T-helper 1 cell (primary cell): ENCODE data around the gene NCEH1.

Experiments used
- DNase-seq, 5 donors: peaks; one replicate each; pipeline ENCODE4 v3.0.0-alpha.2; 2012 to 2020

The NCEH1 gene

GRCh38 chr3:172643506-172644179 is 67.2 kb downstream of the NCEH1 start:
- no peak for DNase-seq

DNA sequence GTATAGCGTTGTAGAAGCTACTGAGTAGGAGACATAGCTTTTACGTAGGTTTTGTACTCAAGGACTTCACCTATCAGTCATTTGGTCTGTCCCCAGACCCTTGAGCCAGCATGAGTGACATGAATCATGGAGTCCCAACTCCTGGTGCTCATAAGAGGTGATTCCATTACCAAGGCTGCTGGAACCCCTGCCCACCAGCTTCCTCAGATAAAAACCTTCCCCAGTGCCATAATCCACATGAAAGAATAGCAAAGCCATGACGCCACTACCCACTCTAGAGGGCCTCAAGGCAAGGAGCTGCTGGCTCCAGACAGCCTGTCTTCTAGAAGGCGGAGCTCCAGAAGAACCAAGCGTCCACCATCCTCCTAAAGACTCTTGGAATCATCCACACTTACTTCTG is 69.6 kb downstream of the NCEH1 start:
- no peak for DNase-seq

DNA sequence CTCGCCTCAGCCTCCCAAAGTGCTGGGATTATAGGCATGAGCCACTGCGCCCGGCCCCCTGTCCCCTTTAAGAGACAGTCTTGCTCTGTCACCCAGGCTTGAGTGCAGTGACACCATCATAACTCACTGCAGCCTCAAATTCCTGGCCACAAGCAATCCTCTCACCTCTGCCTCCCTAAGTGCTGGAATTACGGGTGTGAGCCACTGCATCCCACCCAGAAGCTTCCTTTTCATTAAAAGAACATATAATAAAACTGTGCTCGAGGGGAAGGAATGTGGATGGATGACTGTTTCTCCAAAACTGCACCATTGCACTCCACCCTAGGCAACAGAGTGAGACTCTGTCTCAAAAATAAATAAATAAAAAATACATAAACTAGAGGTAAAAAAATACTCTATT is 70.1 kb downstream of the NCEH1 start:
- DNase-seq: no peak

DNA sequence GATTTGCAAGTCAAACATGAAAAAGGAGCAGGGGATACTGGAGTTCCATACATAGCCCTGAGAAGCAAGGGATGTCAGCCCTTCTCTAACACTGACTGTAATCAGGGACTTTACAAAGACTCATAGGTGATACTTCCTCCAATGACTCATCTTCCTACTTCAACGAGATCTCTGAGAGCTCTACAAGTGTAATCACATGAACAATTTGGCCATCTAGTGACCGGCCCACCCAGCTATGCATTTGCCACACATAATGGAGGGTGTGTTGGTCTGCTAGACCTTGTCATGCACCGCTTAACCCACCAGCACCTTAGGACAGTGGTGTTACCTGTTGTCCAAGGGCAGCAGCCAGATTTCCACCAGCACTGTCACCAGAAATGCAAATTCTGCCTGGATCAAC is 75.3 kb downstream of the NCEH1 start:
- peak in 1 of 5 donors; percentile 56 for DNase-seq

- no peak for DNase-seq
Observed at GRCh38 chr3:172634948-172635347, 75.9 kb downstream of the NCEH1 start.

- DNase-seq: no peak
Observed at GRCh38 chr3:172630316-172630715, 80.6 kb downstream of the NCEH1 start.

- no peak for DNase-seq
Observed at GRCh38 chr3:172629470-172629869, 81.4 kb downstream of the NCEH1 start.

DNA sequence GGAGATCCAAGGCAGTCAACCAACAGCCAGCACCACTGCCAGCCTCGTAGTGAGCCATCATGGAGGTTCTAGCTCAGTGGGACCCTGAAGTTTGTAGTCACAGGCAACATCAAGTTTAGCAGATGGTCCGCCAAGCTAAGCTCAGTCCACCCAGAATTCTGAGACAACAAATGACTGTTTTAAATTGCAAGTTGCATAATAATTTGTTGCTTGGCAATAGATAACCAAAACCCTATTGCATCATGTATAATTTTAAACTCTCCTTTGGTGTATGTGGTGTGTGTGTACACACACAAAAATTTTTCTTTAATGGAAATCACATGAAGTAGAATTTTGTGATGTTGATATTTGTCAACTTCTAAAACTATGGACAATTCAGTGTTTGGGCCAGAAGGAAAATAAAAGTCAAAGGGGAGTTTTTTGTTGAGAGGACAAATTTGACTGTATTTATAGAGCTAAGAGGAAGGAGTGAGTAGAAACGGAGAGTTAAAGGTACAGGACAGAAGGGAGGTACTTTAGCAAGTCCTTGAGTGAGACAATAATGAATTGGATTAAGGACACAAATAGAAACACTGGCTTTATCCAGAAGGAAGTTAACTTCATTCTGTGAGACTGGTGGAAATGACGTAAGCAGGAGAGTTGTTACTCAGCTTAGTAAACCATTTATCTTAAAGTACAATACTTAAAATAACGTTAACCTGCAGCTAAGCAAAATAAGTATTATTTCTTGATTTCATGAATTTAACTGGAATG is 83.6 kb downstream of the NCEH1 start:
- no peak for DNase-seq

DNA sequence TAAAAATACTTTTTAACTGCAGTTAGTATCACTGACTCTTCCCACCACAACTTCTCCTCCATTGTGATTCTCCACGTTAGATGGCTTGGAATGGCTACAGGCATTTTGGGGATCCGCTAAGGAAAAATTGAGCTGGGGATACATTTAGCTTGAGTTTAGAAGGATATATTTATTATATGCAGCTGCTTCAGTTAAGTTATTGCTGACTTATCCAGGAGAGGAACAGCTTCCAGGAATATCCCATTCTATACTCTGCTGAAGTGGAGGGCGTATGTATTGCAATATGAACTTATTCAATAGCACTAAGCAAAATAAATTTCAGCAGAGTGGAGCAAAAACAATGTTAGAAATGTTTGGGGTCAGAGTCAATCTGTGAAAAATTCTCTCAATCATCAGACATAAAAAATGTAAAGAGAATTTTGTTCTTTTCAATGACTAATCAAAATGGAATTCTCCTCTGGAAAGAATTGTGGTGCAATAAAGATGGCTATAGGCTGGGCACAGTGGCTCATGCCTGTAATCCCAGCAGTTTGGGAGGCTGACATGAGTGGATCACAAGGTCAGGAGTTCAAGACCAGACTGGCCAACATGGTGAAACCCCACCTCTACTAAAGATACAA is 84.7 kb downstream of the NCEH1 start:
- no peak for DNase-seq

DNA sequence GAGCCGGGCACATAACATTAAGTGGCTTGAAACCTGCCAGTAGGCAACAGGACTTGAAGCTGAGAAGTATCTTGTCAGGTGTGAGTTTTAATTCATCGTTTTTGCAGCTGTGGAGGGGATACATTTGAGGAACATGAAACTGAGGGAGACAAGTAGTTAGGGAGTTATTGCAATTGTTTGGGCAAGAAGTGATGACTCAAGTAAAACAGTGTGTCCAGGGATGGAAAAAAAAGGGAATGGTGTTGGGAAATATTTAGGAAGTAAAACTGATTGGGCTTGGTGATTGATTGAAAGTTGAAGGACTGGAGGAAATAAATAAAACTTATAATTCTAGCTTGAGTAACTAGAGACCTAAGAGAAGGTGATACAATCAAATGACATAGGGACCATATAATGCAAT is 85.5 kb downstream of the NCEH1 start:
- no peak for DNase-seq

DNA sequence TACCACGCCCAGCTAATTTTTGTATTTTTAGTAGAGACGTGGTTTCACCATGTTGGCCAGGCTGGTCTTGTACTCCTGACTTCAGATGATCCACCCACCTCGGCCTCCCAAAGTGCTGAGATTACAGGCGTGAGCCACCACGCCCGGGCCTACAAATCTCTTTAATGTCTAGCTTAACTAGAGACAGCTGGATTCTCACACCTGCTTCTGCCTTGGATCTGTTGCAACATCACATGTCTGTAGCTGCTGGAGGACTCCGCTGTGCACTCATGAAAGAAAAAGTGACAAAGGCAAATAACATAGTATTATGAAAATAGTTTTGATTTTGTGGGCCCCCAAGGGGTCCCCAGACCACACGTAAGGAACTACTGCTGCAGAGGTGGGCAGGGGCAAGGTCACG is 85.9 kb downstream of the NCEH1 start:
- no peak for DNase-seq

DNA sequence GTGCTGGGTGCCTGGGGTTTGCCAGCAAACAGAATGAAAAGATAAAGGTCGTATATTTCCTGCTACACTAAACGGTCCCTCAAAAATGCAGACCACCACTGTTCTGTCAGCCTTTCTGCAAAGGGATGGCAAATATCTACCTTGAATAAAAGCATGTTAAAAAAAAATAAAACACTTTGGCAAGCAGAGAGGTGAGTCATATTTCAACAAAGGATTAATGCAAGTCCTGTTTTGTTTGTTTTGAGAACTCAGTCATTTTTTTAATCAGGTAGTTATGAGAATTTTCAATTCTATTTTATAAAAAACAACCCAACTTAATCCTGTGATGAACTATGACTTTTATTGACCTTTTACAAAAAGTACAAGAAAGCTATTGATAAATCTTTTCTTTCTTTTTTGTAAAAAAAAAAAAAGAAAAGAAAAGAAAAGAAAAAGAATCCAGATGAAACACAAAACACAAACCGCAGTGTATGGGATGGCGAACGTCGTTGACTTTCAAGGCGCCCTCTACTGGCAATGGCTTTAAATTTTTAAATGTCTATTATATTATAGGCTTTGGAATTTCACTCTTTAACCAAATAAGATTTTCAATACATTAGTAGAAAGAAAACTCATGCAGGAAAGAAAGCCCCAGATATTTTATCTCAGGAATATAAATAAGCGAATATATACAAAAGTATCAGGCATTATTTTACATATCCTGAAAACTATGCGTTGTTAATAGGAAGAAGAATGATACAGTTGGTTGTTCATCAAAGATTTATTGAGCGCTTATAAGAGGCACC is 87.8 kb downstream of the NCEH1 start:
- DNase-seq: peak in 2 of 5 donors; percentile 36 to 38

DNA sequence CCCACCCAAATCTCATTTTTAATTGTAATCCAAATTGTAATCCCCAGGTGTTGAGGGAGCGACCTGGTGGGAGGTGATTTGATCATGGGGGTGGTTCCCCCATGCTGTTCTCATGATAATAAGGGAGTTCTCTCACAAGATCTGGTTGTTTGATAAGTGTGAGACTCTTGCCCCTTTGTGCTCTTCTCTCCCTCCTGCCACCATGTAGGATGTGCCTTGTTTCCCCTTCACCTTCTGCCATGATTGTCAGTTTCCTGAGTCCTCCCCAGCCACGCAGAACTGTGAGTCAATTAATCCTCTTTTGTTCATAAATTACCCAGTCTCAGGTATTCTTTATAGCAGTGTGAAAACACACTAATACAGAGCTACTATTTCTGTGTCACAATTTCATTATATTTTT is 88.7 kb downstream of the NCEH1 start:
- DNase-seq: no peak

- DNase-seq: no peak
Observed at GRCh38 chr3:172617976-172618375, 92.9 kb downstream of the NCEH1 start.

DNA sequence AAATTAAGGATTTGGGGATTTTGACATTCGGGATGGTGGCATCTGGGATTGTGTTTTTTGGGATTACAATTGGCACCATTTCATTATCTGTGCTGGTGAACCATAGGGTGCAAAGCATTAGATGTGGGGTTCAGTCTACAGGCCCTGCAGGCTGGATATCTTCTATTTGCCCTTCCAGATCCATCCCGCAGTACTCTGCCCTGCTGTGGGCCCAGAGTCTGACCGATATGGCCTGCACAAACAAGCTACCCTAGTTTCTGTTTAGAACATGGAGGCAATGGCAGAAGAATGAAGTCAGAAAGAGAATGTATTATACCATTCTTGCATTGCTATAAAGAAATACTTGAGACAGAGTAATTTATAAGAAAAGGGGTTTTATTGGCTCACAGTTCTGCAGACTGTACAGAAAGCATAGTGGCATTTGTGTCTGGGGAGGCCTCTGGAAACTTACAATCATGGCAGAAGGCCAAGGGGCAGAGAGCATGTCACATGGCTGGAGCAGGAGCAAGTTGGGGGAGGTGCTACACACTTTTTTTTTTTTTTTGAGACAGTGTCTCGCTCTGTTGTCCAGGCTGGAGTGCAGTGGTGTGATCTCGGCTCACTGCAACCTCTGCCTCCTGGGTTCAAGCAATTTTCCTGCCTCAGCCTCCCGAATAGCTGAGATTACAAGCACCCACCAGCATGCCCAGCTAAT is 93.7 kb downstream of the NCEH1 start:
- no peak for DNase-seq

GRCh38 chr3:172616031-172616461 is 94.8 kb downstream of the NCEH1 start:
- peak in 1 of 5 donors; percentile 28 for DNase-seq

DNA sequence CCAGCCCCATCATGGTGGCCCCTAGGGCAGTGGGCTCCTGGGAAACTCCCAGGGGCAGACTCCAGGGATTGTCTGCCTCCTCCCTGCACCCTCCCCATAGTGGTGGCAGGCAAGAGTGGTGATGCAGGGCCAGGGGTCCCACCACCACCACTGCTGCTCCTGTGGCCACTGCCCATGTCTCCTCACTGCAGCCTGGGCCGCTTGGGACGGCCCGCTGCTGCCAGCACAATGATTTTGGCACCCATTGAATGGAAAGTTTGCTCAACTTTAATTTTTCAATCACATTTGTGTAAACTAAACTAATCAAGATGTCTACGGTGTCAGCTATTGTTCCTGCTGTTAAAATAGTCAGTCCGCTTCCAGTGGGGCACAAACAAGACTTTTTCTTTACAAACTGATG is 95.6 kb downstream of the NCEH1 start:
- DNase-seq: no peak

DNA sequence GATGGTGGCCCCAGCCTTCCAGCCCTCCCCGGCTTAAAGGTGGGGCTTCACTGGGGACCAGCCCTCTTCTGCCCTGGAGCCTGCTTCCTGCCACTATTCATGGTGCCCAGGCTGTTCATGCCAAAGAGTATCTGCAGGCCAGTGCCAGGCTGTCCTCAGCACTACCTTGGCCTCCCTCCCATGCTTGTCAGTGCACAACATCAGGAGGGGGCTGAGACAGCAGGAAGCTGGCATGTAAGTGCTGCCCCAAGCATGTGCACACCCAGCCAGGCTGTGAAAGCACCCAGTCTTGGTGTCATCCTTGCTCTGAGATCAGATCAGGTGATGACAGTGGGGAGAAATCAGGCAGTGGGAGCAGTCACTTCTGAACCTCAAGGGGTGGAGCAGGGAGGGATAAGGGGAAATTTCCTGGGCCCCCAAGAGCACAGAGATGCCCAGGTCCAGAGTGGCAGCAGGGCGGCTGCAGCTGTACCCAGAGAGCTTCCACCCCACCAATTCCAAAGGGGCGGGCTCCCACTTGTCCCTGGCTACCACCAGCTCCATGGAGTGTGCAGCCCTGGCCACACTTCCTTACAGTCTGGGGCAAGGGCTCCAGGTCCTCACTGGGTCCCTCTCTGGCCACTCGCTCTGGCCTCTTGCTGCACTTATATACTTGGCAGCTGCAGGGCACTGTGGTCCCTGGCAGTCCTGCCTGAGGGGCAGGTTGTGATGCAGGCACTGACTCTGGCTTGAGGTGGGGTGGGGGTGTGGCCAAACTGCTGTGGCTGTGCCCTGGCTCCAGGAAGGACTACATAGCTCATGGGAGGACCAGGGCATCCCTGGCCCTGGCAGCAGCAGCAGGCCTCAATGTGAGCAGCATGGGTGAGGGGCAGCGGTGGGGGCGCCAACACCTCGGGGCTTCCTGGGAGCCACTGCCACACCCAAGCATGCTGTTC is 96.3 kb downstream of the NCEH1 start:
- DNase-seq: no peak

DNA sequence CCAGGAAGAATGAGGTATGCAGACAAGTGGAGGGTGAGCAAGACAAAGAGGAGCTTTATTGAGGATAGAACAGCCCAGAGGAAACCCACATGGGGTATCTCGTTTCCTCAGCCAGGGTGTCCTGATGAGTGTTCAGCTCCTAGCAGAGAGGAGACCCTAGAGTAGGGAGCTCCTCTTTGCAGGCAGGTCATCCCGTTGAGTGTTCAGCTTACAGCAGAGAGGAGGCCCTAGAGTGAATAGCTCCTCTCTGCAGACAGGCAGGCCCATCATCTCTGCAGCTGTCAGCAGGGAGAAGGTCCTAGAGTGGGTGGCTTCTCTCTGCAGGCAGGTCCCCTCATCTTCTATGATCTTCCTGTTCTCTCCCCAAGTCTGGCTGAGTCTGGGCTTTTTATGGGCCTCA is 97.0 kb downstream of the NCEH1 start:
- no peak for DNase-seq

DNA sequence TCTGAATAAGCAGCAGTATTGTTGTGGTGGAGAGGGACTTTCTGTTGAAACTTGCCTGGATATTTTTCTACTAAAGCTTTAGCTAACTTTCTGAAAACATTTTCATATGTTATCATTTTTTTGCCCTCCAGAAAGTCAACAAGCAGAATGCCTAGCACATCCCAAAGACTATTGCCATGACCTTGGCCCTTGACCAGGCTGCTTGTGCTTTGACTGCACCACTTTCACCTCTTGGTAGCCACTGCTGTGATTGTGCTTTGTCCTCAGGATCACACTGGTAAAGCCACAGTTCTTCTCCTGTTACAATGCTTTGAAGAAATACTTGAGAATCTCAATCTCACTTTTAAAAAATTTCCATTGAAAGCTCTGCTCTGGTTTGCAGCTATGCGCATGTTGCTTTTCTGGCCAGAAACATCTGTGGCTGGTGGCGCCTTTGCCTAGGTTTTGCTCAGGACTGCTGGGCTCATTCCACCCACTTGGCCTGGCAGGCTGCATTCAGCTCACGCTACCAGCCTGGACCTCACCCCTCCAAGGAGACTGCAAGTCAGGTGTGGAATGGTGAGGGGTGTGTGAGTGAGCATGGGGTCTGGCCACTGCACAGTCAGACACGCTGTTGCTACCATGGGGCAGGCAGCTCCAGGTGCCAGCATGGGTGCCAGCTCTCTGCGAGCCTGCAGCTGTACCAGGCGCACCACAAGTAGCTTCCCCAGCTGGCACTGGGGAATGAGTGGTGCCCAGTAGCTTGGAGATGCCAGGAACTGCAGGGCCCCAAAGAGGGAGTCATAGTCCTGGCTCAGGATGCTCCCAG is 97.8 kb downstream of the NCEH1 start:
- no peak for DNase-seq

GRCh38 chr3:172609750-172610149 is 101.1 kb downstream of the NCEH1 start:
- no peak for DNase-seq
